Measurements from ENCODE around the gene DMGDH. TPM values are rescaled to one million over a fixed set of nuclear protein-coding genes. Genes with fewer than 3 reads are reported as not detected.

The DMGDH gene
- polyA plus RNA-seq, 1 experiment = 2.9 TPM

DNA sequence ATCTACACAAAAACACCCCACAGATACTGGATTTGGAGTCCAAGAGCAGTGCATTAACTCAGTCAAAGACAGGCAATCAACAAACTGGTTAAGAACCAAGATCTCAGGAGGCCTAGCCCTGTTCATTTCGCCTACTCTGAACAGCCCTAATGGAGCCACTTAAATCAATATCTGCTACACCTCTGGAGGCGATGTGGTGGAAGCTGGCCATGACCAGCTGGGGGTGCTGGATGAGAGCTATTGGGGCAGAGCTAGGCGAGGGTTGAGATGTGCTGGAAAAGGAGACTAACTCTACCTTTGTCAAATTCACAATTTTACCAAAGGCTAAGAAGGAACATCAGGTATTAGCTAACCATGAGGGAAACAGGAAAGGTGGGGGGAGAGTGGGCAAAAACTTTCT is 61.1 kb downstream of the DMGDH start:
- TF ChIP-seq, protein P1, sequence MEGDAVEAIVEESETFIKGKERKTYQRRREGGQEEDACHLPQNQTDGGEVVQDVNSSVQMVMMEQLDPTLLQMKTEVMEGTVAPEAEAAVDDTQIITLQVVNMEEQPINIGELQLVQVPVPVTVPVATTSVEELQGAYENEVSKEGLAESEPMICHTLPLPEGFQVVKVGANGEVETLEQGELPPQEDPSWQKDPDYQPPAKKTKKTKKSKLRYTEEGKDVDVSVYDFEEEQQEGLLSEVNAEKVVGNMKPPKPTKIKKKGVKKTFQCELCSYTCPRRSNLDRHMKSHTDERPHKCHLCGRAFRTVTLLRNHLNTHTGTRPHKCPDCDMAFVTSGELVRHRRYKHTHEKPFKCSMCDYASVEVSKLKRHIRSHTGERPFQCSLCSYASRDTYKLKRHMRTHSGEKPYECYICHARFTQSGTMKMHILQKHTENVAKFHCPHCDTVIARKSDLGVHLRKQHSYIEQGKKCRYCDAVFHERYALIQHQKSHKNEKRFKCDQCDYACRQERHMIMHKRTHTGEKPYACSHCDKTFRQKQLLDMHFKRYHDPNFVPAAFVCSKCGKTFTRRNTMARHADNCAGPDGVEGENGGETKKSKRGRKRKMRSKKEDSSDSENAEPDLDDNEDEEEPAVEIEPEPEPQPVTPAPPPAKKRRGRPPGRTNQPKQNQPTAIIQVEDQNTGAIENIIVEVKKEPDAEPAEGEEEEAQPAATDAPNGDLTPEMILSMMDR (IDR thresholded peaks at IDR 0.05; ENCODE audit: insufficient read depth, low read depth, low read length) = no peak
- no peaks in the 10 kb centered on the region for H3K36me3 ChIP-seq (ENCODE audit: control insufficient read depth, insufficient read depth, low read length)
- CTCF ChIA-PET = interaction anchor here (0.6 to 7.7 kb wide), 2 partner anchors 13 to 109 kb away, joined by 5 to 38 read pairs; no protein-coding TSS in a partner anchor
- no peaks in the 10 kb centered on the region for H3K27me3 ChIP-seq (ENCODE audit: control insufficient read depth, insufficient read depth, low read length)
- POLR2A ChIA-PET = no interaction called here
- H3K4me3 ChIP-seq (ENCODE audit: low read depth, low read length) = no peak overlapping the region
- no peak for DNase-seq (ENCODE audit: low read depth)

DNA sequence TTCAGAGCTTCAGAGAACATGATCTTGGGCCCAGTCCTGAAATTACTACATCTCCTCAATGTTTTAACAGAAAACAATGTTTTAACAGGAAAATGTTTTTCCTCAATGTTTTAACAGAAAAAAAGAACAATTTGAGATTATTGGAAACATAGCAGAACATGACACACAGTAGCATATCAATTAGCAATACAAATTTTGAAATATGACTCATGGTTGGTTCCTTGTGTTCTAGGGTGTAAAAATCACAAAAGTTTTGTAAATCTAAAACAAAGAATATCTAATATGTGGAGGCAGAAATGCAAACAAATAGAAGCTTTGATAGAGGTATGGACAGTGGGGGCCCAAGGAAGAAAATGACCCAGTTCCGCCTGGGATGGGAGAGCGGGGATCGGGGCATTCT is 61.6 kb downstream of the DMGDH start:
- TF ChIP-seq, protein P1 (IDR thresholded peaks at IDR 0.05; ENCODE audit: insufficient read depth, low read depth, low read length) = no peak
- CTCF ChIA-PET = interaction anchor here (7.7 kb wide), 1 partner anchor 13 kb away, joined by 38 read pairs; no protein-coding TSS in a partner anchor

DNA sequence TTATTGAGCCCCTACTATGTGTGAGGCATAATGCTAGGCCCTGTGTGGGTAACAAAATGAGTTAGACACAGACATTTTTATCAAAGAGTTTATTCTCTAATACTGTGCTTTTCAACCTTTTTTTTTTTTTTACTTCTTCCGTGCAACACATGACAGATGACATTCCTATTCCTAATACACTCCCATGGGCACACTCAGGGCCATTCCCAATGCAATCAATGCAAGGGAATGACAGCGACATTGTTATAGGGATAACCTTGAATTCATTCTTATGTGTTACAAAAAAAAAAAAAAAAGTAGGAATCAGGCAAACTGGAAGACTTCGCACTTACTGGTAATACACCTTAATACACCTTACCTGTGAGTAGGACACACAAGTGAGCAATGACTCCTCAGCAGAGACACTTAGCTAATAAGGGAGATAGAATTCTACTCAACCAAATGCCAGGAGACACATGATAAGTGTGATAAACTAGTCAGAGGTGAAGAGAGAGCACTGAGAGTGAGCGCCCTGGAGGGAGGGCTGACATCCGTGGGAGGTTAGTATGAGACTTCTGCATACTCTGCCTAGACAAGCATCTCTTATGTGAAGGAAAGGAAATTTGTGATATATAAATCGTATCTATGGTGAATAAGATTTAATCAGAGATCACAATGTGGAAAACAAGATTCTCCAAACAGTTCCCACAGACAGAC is 63.4 kb downstream of the DMGDH start:
- no peak for DNase-seq (ENCODE audit: low read depth)
- H3K36me3 ChIP-seq (ENCODE audit: control insufficient read depth, insufficient read depth, low read length) = no peaks in the 10 kb centered on the region
- H3K27me3 ChIP-seq (ENCODE audit: control insufficient read depth, insufficient read depth, low read length) = no peaks in the 10 kb centered on the region
- CTCF ChIA-PET = interaction anchor here (1.1 to 7.7 kb wide), 3 partner anchors 15 to 126 kb away, joined by 3 to 38 read pairs (median 5); no protein-coding TSS in a partner anchor
- POLR2A ChIA-PET = no interaction called here
- no peak overlapping the region for H3K4me3 ChIP-seq (ENCODE audit: low read depth, low read length)
- TF ChIP-seq, protein P1 (IDR thresholded peaks at IDR 0.05; ENCODE audit: insufficient read depth, low read depth, low read length) = no peak

More for the DNA sequence above, 61.6 kb downstream of the DMGDH start:
- Histone ChIP-seq H3K27me3 (ENCODE audit: control insufficient read depth, insufficient read depth, low read length) (no peaks in the 10 kb centered on the region), H3K36me3 (ENCODE audit: control insufficient read depth, insufficient read depth, low read length) (no peaks in the 10 kb centered on the region), H3K4me3 (ENCODE audit: low read depth, low read length) (no peak overlapping the region)
- DNase-seq (ENCODE audit: low read depth) = no peak
- POLR2A ChIA-PET = no interaction called here

DNA sequence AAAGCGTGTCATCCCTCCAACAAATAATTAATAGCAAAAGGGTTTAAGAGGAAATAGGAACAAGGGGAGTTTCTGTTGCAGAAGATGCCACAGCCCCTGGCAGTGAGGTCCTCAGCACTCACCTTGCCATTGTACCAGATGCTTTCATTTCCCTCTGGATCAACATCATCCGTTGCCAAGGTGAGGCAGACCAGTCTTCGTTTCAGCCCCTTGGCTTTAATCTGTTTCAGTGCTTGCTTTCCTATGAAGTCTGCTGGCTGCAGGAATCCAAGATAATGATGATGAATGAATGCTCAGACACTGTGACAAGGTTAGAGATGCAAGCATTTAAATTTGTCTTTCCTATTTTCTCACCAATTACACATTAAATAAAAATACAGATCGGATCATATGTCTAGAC is 64.3 kb downstream of the DMGDH start:
- ChIA-PET CTCF (interaction anchor here (1.1 kb wide), 1 partner anchor 128 kb away, joined by 3 read pairs; no protein-coding TSS in a partner anchor), POLR2A (no interaction called here)
- Histone ChIP-seq H3K27me3 (ENCODE audit: control insufficient read depth, insufficient read depth, low read length) (no peaks in the 10 kb centered on the region), H3K4me3 (ENCODE audit: low read depth, low read length) (no peak overlapping the region), H3K36me3 (ENCODE audit: control insufficient read depth, insufficient read depth, low read length) (no peaks in the 10 kb centered on the region)
- DNase-seq (ENCODE audit: low read depth) = no peak
- TF ChIP-seq, protein P1 (IDR thresholded peaks at IDR 0.05; ENCODE audit: insufficient read depth, low read depth, low read length) = no peak

DNA sequence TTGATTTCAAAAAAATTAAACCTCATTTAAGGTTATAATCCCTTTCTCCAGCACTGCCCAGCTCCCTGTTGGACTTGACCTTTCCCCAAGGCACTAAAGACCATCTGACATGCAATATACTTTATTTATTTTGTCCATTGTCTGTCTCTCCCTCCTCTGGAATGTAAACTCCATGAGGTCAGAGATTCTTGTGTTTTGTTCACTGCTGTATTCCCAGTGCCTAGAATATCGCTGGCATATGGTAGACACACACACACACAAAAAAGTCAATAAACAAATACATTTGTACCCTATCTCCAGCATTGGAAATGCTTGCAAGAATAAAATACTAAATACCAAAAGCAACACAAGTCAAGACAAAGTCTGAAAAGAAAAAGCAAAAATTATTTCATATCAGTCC is 67.1 kb downstream of the DMGDH start:
- Histone ChIP-seq H3K4me3 (ENCODE audit: low read depth, low read length) (no peak overlapping the region), H3K36me3 (ENCODE audit: control insufficient read depth, insufficient read depth, low read length) (no peaks in the 10 kb centered on the region), H3K27me3 (ENCODE audit: control insufficient read depth, insufficient read depth, low read length) (no peaks in the 10 kb centered on the region)
- TF ChIP-seq, protein P1 (IDR thresholded peaks at IDR 0.05; ENCODE audit: insufficient read depth, low read depth, low read length) = no peak
- no peak for DNase-seq (ENCODE audit: low read depth)
- POLR2A ChIA-PET = no interaction called here
- CTCF ChIA-PET = interaction anchor here (0.6 to 1.9 kb wide), 3 partner anchors 9 to 447 kb away, joined by 3 to 7 read pairs (median 3); no protein-coding TSS in a partner anchor
